ENCODE results near the gene N4BP2L1. TPM values are rescaled to one million over a fixed set of nuclear protein-coding genes. Genes with fewer than 3 reads are reported as not detected.
"Not testable (repeated sequence)": the region's sequence is repeated elsewhere in the genome, so short reads cannot be mapped to it uniquely, and the experiment has no call there.

Gene N4BP2L1
- polyA plus RNA-seq, 3 donors = 50.9 to 82.5 (median 81.5) TPM

DNA sequence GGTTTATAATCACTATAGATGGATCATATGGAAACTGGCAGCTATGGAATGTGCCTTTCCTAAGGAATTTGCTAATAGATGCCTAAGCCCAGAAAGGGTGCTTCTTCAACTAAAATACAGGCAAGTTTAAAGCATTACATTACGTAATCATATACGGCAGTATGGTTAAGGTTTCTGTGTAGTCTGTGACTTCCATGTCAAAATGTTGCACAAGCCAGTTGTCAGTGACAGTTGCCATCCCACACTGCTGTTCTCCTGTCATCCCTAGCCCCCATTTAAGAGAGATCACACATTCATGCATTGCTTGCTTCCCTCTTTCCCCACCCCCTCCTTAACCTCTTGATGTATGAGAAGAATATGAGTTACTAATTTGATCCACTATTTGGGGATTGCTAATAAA, 65.4 kb downstream of the N4BP2L1 start:
- Histone ChIP-seq H2AFZ (ENCODE audit: insufficient read depth, low read depth, low read length, poor library complexity, severe bottlenecking) (peak overlapping the region; percentile 9), H3K9me3 (replicated peaks in 1 of 2; ENCODE audit: control insufficient read depth in 1 of 2, insufficient read depth in 1 of 2, low read length in 2 of 2) (no peaks in the 10 kb centered on the region), H3K9ac (ENCODE audit: insufficient read depth, low read length, poor library complexity, severe bottlenecking) (no peak overlapping the region), H3K27ac (ENCODE audit: low read depth in 1 of 2, low read length in 2 of 2) (peak overlapping the region in 1 of 2 donors; percentile 57), H3K27me3 (ENCODE audit: control insufficient read depth in 2 of 2, insufficient read depth in 2 of 2, low read length in 2 of 2) (no peaks in the 10 kb centered on the region), H3K4me2 (replicated peaks; ENCODE audit: extremely low read depth, low read length, poor library complexity, severe bottlenecking) (no peak overlapping the region), H3K4me1 (ENCODE audit: control insufficient read depth in 1 of 2, insufficient read depth in 2 of 2, low read length in 2 of 2) (peaks cover 6% of the 10 kb centered on the region in 2 donors), H3K79me2 (ENCODE audit: insufficient read depth, low read length) (no peaks in the 10 kb centered on the region), H4K20me1 (ENCODE audit: insufficient read depth, low read length) (no peaks in the 10 kb centered on the region), H3K36me3 (replicated peaks in 1 of 2; ENCODE audit: control insufficient read depth in 1 of 2, insufficient read depth in 2 of 2, low read length in 2 of 2) (peaks cover 4 to 34% of the 10 kb centered on the region in 2 donors), H3K4me3 (replicated peaks in 1 of 3; ENCODE audit: low read depth in 2 of 3, low read length in 3 of 3) (no peak overlapping the region)
- intact Hi-C loops (cut with micrococcal nuclease) = no loop called here
- no CpG with 5 or more reads among the region's 2 CpGs for whole genome bisulfite sequencing (ENCODE audit: insufficient coverage)
- Mint-ChIP-seq H3K9me3 (no peaks in the 10 kb centered on the region), H3K36me3 (peaks cover 19 to 40% of the 10 kb centered on the region in 2 donors), H3K4me3 (no peak overlapping the region), H3K4me1 (peaks cover 7% of the 10 kb centered on the region), H3K27me3 (ENCODE audit: low read depth in 3 of 3) (no peaks in the 10 kb centered on the region), H3K27ac (peak overlapping the region in 3 of 7 donors; percentile 62 to 85 (median 71))
- peak in 2 of 3 donors; percentile 33 to 38 for DNase-seq
- TF ChIP-seq, protein P1, sequence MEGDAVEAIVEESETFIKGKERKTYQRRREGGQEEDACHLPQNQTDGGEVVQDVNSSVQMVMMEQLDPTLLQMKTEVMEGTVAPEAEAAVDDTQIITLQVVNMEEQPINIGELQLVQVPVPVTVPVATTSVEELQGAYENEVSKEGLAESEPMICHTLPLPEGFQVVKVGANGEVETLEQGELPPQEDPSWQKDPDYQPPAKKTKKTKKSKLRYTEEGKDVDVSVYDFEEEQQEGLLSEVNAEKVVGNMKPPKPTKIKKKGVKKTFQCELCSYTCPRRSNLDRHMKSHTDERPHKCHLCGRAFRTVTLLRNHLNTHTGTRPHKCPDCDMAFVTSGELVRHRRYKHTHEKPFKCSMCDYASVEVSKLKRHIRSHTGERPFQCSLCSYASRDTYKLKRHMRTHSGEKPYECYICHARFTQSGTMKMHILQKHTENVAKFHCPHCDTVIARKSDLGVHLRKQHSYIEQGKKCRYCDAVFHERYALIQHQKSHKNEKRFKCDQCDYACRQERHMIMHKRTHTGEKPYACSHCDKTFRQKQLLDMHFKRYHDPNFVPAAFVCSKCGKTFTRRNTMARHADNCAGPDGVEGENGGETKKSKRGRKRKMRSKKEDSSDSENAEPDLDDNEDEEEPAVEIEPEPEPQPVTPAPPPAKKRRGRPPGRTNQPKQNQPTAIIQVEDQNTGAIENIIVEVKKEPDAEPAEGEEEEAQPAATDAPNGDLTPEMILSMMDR (IDR thresholded peaks at IDR 0.05) = no peak

GRCh38 chr13:32355935-32356334, 72.0 kb downstream of the N4BP2L1 start:
- H3K9me3 ChIP-seq (replicated peaks in 1 of 2; ENCODE audit: control insufficient read depth in 1 of 2, insufficient read depth in 1 of 2, low read length in 2 of 2); H3K4me1 Mint-ChIP-seq; H3K9ac ChIP-seq (ENCODE audit: insufficient read depth, low read length, poor library complexity, severe bottlenecking); H3K27me3 Mint-ChIP-seq (ENCODE audit: low read depth in 3 of 3); H3K4me3 Mint-ChIP-seq; H4K20me1 ChIP-seq (ENCODE audit: insufficient read depth, low read length); intact Hi-C loops (cut with micrococcal nuclease); H3K79me2 ChIP-seq (ENCODE audit: insufficient read depth, low read length); H3K27ac Mint-ChIP-seq; DNase-seq; H3K27me3 ChIP-seq (ENCODE audit: control insufficient read depth in 2 of 2, insufficient read depth in 2 of 2, low read length in 2 of 2); H3K4me1 ChIP-seq (ENCODE audit: control insufficient read depth in 1 of 2, insufficient read depth in 2 of 2, low read length in 2 of 2); H3K4me3 ChIP-seq (replicated peaks in 1 of 3; ENCODE audit: low read depth in 2 of 3, low read length in 3 of 3); H2AFZ ChIP-seq (ENCODE audit: insufficient read depth, low read depth, low read length, poor library complexity, severe bottlenecking); H3K27ac ChIP-seq (ENCODE audit: low read depth in 1 of 2, low read length in 2 of 2); H3K4me2 ChIP-seq (replicated peaks; ENCODE audit: extremely low read depth, low read length, poor library complexity, severe bottlenecking); H3K9me3 Mint-ChIP-seq: not testable (repeated sequence)
- no CpG with 5 or more reads among the region's 8 CpGs for WGBS (ENCODE audit: insufficient coverage)
- peaks cover 18 to 36% of the 10 kb centered on the region in 2 donors for H3K36me3 Mint-ChIP-seq
- H3K36me3 ChIP-seq (replicated peaks in 1 of 2; ENCODE audit: control insufficient read depth in 1 of 2, insufficient read depth in 2 of 2, low read length in 2 of 2) = peaks cover 15 to 52% of the 10 kb centered on the region in 2 donors

Data from CD14-positive monocyte (primary cell).